GM11168 (cell line): Measurements from ENCODE around the gene CCR4.

Source experiments
- in situ Hi-C: fragments of 300-500 bp; cut with MboI; formaldehyde crosslinking; loops from one replicate; pipeline ENCODE4 v1.12.0; 2022; ENCODE audit warnings: low sequenced_read_pairs; ENCODE audit not compliant: unreplicated experiment

CCR4 gene

GRCh38 chr3:32948625-32949445, 2.6 kb upstream of the CCR4 start:
- in situ Hi-C loops = no loop called here

GRCh38 chr3:32950516-32950915, 928 bp upstream of the CCR4 start:
- in situ Hi-C loops = loop anchor here (5.0 to 25.0 kb wide), 2 partner anchors 132 to 412 kb away; no protein-coding TSS in a partner anchor

- in situ Hi-C loops = loop anchor here (5.0 to 25.0 kb wide), 2 partner anchors 130 to 410 kb away; no protein-coding TSS in a partner anchor
These were observed 1.1 kb downstream of the CCR4 start for GRCh38 chr3:32952369-32953077.

- in situ Hi-C loops = loop anchor here (5.0 to 25.0 kb wide), 2 partner anchors 128 to 408 kb away; no protein-coding TSS in a partner anchor
These were observed 3.1 kb downstream of the CCR4 start for GRCh38 chr3:32954506-32954905.

GRCh38 chr3:32956750-32957570, 5.5 kb downstream of the CCR4 start:
- in situ Hi-C loops = loop anchor here (25.0 kb wide), 1 partner anchor 405 kb away; no protein-coding TSS in a partner anchor

- in situ Hi-C loops = loop anchor here (25.0 kb wide), 1 partner anchor 404 kb away; no protein-coding TSS in a partner anchor
These were observed 7.1 kb downstream of the CCR4 start for GRCh38 chr3:32958509-32958908.

- in situ Hi-C loops = loop anchor here (25.0 kb wide), 1 partner anchor 403 kb away; no protein-coding TSS in a partner anchor
These were observed 7.9 kb downstream of the CCR4 start for GRCh38 chr3:32959371-32959770.

- in situ Hi-C loops = loop anchor here (25.0 kb wide), 1 partner anchor 402 kb away; no protein-coding TSS in a partner anchor
These were observed 9.1 kb downstream of the CCR4 start for GRCh38 chr3:32960404-32961170.

- in situ Hi-C loops = loop anchor here (25.0 kb wide), 1 partner anchor 401 kb away; no protein-coding TSS in a partner anchor
These were observed 9.8 kb downstream of the CCR4 start for GRCh38 chr3:32961189-32961715.

GRCh38 chr3:32963871-32964270, 12.4 kb downstream of the CCR4 start:
- in situ Hi-C loops = loop anchor here (25.0 kb wide), 1 partner anchor 398 kb away; no protein-coding TSS in a partner anchor

GRCh38 chr3:32964781-32965180, 13.3 kb downstream of the CCR4 start:
- in situ Hi-C loops = loop anchor here (25.0 kb wide), 1 partner anchor 398 kb away; no protein-coding TSS in a partner anchor

- in situ Hi-C loops = loop anchor here (25.0 kb wide), 1 partner anchor 397 kb away; no protein-coding TSS in a partner anchor
These were observed 14.3 kb downstream of the CCR4 start for GRCh38 chr3:32965617-32966213.

- in situ Hi-C loops = loop anchor here (25.0 kb wide), 1 partner anchor 396 kb away; no protein-coding TSS in a partner anchor
These were observed 15.2 kb downstream of the CCR4 start for GRCh38 chr3:32966627-32967026.

- in situ Hi-C loops = loop anchor here (25.0 kb wide), 1 partner anchor 394 kb away; no protein-coding TSS in a partner anchor
These were observed 16.9 kb downstream of the CCR4 start for GRCh38 chr3:32968166-32968919.

GRCh38 chr3:32968920-32969389, 17.5 kb downstream of the CCR4 start:
- in situ Hi-C loops = loop anchor here (25.0 kb wide), 1 partner anchor 393 kb away; no protein-coding TSS in a partner anchor

- in situ Hi-C loops = loop anchor here (25.0 kb wide), 1 partner anchor 393 kb away; no protein-coding TSS in a partner anchor
These were observed 18.2 kb downstream of the CCR4 start for GRCh38 chr3:32969656-32970055.

- in situ Hi-C loops = loop anchor here (25.0 kb wide), 1 partner anchor 391 kb away; no protein-coding TSS in a partner anchor
These were observed 19.8 kb downstream of the CCR4 start for GRCh38 chr3:32971291-32971690.
